Trophoblast cell (in vitro differentiated cells and primary cell): Measurements from ENCODE around the gene SERPINB5.

Experiments used
- DNase-seq, 2 donors: peaks; one replicate each; pipeline ENCODE4 v3.0.0-alpha.2; 2016
- H2AFZ ChIP-seq: 2 replicates; pipeline ENCODE4 v1.6.1; 2013; ENCODE audit warnings: low read length, moderate library complexity, mild to moderate bottlenecking; ENCODE audit not compliant: insufficient read depth, poor library complexity
- H2AK5ac ChIP-seq: 2 replicates; pipeline ENCODE4 v1.6.1; 2013; ENCODE audit warnings: mild to moderate bottlenecking, low read length
- H2BK120ac ChIP-seq: 2 replicates; pipeline ENCODE4 v1.6.1; 2013; ENCODE audit warnings: low read length, mild to moderate bottlenecking, moderate library complexity; ENCODE audit not compliant: insufficient read depth, poor library complexity
- H2BK12ac ChIP-seq: 2 replicates; pipeline ENCODE4 v1.6.1; 2013; ENCODE audit warnings: mild to moderate bottlenecking, low read length, moderate library complexity
- H2BK5ac ChIP-seq: 2 replicates; pipeline ENCODE4 v1.6.1; 2013; ENCODE audit warnings: low read length, low read depth, moderate library complexity, mild to moderate bottlenecking; ENCODE audit not compliant: poor library complexity
- H3K14ac ChIP-seq: 2 replicates; pipeline ENCODE4 v1.6.1; 2013; ENCODE audit warnings: mild to moderate bottlenecking, low read length
- H3K18ac ChIP-seq: 2 replicates; pipeline ENCODE4 v1.6.1; 2013; ENCODE audit warnings: mild to moderate bottlenecking, low read length
- H3K23ac ChIP-seq: 2 replicates; pipeline ENCODE4 v1.6.1; 2013; ENCODE audit warnings: low read length
- H3K27ac ChIP-seq: 2 replicates; pipeline ENCODE4 v1.5.1; 2013; ENCODE audit warnings: low read depth, mild to moderate bottlenecking, inconsistent platforms, low read length, moderate library complexity
- H3K27me3 ChIP-seq: 2 replicates; pipeline ENCODE4 v1.6.1; 2013; ENCODE audit warnings: inconsistent platforms, mild to moderate bottlenecking, low read length, moderate library complexity; ENCODE audit not compliant: insufficient read depth
- H3K36me3 ChIP-seq, 2 experiments: 1 replicate in 1 of 2; 2 replicates in 1 of 2; pipeline ENCODE4 v1.6.1; 2013; ENCODE audit warnings: low read length in 2 of 2, mild to moderate bottlenecking in 2 of 2, moderate library complexity in 1 of 2; ENCODE audit not compliant: insufficient read depth in 2 of 2, control insufficient read depth in 1 of 2
- H3K4ac ChIP-seq: 2 replicates; pipeline ENCODE4 v1.6.1; 2013; ENCODE audit warnings: low read depth, mild to moderate bottlenecking, low read length, moderate library complexity
- H3K4me1 ChIP-seq, 2 experiments: 1 replicate in 1 of 2; 2 replicates in 1 of 2; pipeline ENCODE4 v1.6.1; 2013; ENCODE audit warnings: low read length in 2 of 2, mild to moderate bottlenecking in 2 of 2, moderate library complexity in 1 of 2; ENCODE audit not compliant: insufficient read depth in 2 of 2, control insufficient read depth in 1 of 2
- H3K4me2 ChIP-seq: 2 replicates; pipeline ENCODE4 v1.6.1; 2013; ENCODE audit warnings: inconsistent platforms, mild to moderate bottlenecking, low read length, moderate library complexity
- H3K4me3 ChIP-seq: 2 replicates; pipeline ENCODE4 v1.5.1; 2013; ENCODE audit warnings: mild to moderate bottlenecking, low read depth, low read length, inconsistent platforms
- H3K79me1 ChIP-seq: one replicate; pipeline ENCODE4 v1.6.1; 2013; ENCODE audit warnings: low read length
- H3K79me2 ChIP-seq: 2 replicates; pipeline ENCODE4 v1.6.1; 2013; ENCODE audit warnings: low read length, mild to moderate bottlenecking; ENCODE audit not compliant: control insufficient read depth, insufficient read depth, poor library complexity
- H3K9ac ChIP-seq: 2 replicates; pipeline ENCODE4 v1.6.1; 2013; ENCODE audit warnings: mild to moderate bottlenecking, low read length
- H3K9me3 ChIP-seq: 2 replicates; pipeline ENCODE4 v1.6.1; 2013; ENCODE audit warnings: low read depth, mild to moderate bottlenecking, control low read depth, inconsistent platforms, low read length; ENCODE audit not compliant: insufficient read depth
- H4K12ac ChIP-seq: 2 replicates; pipeline ENCODE4 v1.6.1; 2013; ENCODE audit warnings: low read depth, mild to moderate bottlenecking, low read length, moderate library complexity
- H4K8ac ChIP-seq: 2 replicates; pipeline ENCODE4 v1.6.1; 2013; ENCODE audit warnings: low read depth, mild to moderate bottlenecking, low read length, moderate library complexity
- H4K91ac ChIP-seq: one replicate; pipeline ENCODE4 v1.6.1; 2013; ENCODE audit warnings: low read depth, mild to moderate bottlenecking, low read length, moderate library complexity
- WGBS: extraction: QIAGEN DNeasy Blood & Tissue Kit; methylation state at CpG from one replicate; pipeline ENCODE4 v1.1.7; 2013; ENCODE audit warnings: missing lambda C conversion rate; ENCODE audit not compliant: insufficient read length, insufficient coverage; ENCODE audit errors: extremely low coverage; 5-methylcytosine and 5-hydroxymethylcytosine counted together

Gene SERPINB5

DNA sequence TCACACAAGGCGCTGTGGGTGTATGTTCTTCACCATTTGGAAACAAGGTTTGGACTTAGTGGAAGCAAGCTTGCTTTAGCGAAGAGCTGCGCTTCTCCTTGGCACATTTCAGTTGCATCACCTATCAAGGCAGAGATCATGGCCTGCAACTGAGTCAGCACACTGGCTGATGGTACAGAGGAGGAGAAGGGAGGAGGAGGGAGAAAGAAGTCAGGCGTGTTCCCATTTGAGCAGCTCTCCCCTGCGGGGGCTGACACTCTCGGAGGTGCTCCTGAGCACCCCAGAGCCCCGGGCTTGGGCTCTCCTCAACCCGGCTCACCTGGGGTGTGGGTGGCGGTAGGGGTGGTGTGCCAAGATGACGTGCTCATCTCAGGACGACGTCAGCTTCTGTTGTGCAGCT lies 6.0 kb upstream of the SERPINB5 start:
- no peak overlapping the region for H3K4me3 ChIP-seq
- no peaks in the 10 kb centered on the region for H3K27me3 ChIP-seq
- H3K4ac ChIP-seq = no peak overlapping the region
- no peak overlapping the region for H2AFZ ChIP-seq
- H3K79me1 ChIP-seq = no peaks in the 10 kb centered on the region
- H2BK5ac ChIP-seq = no peak overlapping the region
- no CpG with 5 or more reads among the region's 12 CpGs for WGBS
- no peak overlapping the region for H4K8ac ChIP-seq
- no peak overlapping the region for H3K9ac ChIP-seq
- no peaks in the 10 kb centered on the region for H3K9me3 ChIP-seq
- H3K23ac ChIP-seq = no peak overlapping the region
- H2AK5ac ChIP-seq = no peak overlapping the region
- H3K4me1 ChIP-seq = no peaks in the 10 kb centered on the region
- no peak overlapping the region for H2BK12ac ChIP-seq
- DNase-seq = peak; percentile 46 to 82
- no peaks in the 10 kb centered on the region for H3K36me3 ChIP-seq
- no peak overlapping the region for H3K27ac ChIP-seq
- no peaks in the 10 kb centered on the region for H3K79me2 ChIP-seq
- no peak overlapping the region for H4K91ac ChIP-seq
- H2BK120ac ChIP-seq = no peak overlapping the region
- H3K18ac ChIP-seq = no peak overlapping the region
- no peak overlapping the region for H3K14ac ChIP-seq
- H4K12ac ChIP-seq = no peak overlapping the region
- H3K4me2 ChIP-seq = no peak overlapping the region

DNA sequence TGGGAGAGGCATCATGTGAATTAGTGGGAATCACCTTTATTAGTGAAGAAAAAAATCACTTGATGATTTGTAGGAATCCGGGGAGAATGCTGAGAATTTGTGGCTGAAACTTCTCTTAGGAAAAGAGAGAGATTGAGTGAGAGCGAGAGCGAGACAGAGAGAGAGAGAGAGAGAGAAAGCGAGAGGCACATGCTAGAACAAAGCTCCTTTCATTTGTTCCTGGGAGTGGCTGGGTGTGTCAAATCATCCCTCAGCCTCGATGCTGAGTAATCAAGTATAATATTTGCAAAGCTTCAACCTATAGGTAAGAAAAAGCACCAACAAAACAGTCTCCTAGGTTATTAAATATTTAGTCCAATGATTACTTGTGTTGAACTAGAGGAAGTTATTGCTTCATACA lies 4.4 kb upstream of the SERPINB5 start:
- no CpG with 5 or more reads among the region's 5 CpGs for WGBS
- Histone ChIP-seq H3K79me1 (no peaks in the 10 kb centered on the region), H3K79me2 (no peaks in the 10 kb centered on the region), H3K4me3 (no peak overlapping the region), H2AFZ (no peak overlapping the region), H2BK12ac (no peak overlapping the region), H2BK5ac (no peak overlapping the region), H4K12ac (no peak overlapping the region), H3K14ac (no peak overlapping the region), H3K4ac (no peak overlapping the region), H3K27ac (no peak overlapping the region), H3K18ac (no peak overlapping the region), H3K4me1 (no peaks in the 10 kb centered on the region), H2AK5ac (no peak overlapping the region), H3K9ac (no peak overlapping the region), H3K4me2 (no peak overlapping the region), H2BK120ac (no peak overlapping the region), H4K91ac (no peak overlapping the region), H3K27me3 (no peaks in the 10 kb centered on the region), H3K36me3 (no peaks in the 10 kb centered on the region), H3K9me3 (no peaks in the 10 kb centered on the region), H3K23ac (no peak overlapping the region), H4K8ac (no peak overlapping the region)
- DNase-seq = no peak

- Histone ChIP-seq H4K91ac (no peak overlapping the region), H2BK5ac (no peak overlapping the region), H3K4me1 (no peaks in the 10 kb centered on the region), H3K4me2 (no peak overlapping the region), H2AFZ (no peak overlapping the region), H3K27ac (no peak overlapping the region), H3K36me3 (no peaks in the 10 kb centered on the region), H3K9me3 (no peaks in the 10 kb centered on the region), H2BK120ac (no peak overlapping the region), H3K14ac (no peak overlapping the region), H2AK5ac (no peak overlapping the region), H3K79me1 (no peaks in the 10 kb centered on the region), H4K8ac (no peak overlapping the region), H3K9ac (no peak overlapping the region), H3K23ac (no peak overlapping the region), H3K27me3 (no peaks in the 10 kb centered on the region), H3K79me2 (no peaks in the 10 kb centered on the region), H3K4ac (no peak overlapping the region), H3K18ac (no peak overlapping the region), H4K12ac (no peak overlapping the region), H3K4me3 (no peak overlapping the region), H2BK12ac (no peak overlapping the region)
- WGBS = no CpG with 5 or more reads among the region's 7 CpGs
- DNase-seq = no peak
Observed at GRCh38 chr18:63477200-63477599, 442 bp downstream of the SERPINB5 start.

DNA sequence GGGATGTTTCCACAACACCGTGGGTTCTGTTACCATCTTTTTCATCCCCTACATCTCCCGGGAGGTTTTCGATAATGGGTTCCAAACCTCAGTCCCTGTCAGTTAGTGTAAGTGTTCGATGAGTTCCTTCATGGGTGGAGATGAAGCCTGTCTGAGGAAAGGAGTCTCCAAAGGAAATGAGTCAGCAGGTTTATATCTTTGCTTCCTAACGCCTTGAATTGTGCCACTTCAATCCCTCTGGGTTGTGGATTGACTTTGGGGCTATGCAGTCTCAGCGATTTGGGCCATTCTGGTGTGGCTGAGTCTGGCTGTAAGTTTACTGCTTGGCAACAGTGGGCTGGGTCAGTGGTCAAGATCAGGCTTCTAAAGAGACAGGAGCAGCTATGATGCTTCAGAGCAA lies 1.2 kb downstream of the SERPINB5 start:
- H3K4me2 ChIP-seq = no peak overlapping the region
- H3K14ac ChIP-seq = no peak overlapping the region
- no peaks in the 10 kb centered on the region for H3K9me3 ChIP-seq
- no peak overlapping the region for H3K27ac ChIP-seq
- no peak overlapping the region for H4K91ac ChIP-seq
- H3K4ac ChIP-seq = no peak overlapping the region
- H2AFZ ChIP-seq = no peak overlapping the region
- no peak overlapping the region for H2BK5ac ChIP-seq
- no peaks in the 10 kb centered on the region for H3K27me3 ChIP-seq
- H3K9ac ChIP-seq = no peak overlapping the region
- H4K8ac ChIP-seq = no peak overlapping the region
- H3K4me1 ChIP-seq = no peaks in the 10 kb centered on the region
- H3K79me2 ChIP-seq = no peaks in the 10 kb centered on the region
- H3K79me1 ChIP-seq = no peaks in the 10 kb centered on the region
- no peak overlapping the region for H3K23ac ChIP-seq
- no peak overlapping the region for H2BK120ac ChIP-seq
- no peak overlapping the region for H4K12ac ChIP-seq
- no peak for DNase-seq
- H3K18ac ChIP-seq = no peak overlapping the region
- no peak overlapping the region for H3K4me3 ChIP-seq
- no peak overlapping the region for H2BK12ac ChIP-seq
- no CpG with 5 or more reads among the region's 6 CpGs for WGBS
- no peaks in the 10 kb centered on the region for H3K36me3 ChIP-seq
- H2AK5ac ChIP-seq = no peak overlapping the region
